Upper lobe of right lung (tissue), 1 donor: ENCODE results near the gene ACP6. TPM values are rescaled to one million over a fixed set of nuclear protein-coding genes. Genes with fewer than 3 reads are reported as not detected.

Experiments
- ATAC-seq: fragments of 200-7000 bp; cut with Tn5 transposase; one replicate; pipeline ENCODE4 v1.9.1; 2020; ENCODE audit warnings: mild to moderate bottlenecking, moderate library complexity
- DNase-seq: peaks from one replicate; pipeline ENCODE4 v3.0.0-alpha.2; 2020
- H3K27ac ChIP-seq: fragments of 200-600 bp; one replicate; pipeline ENCODE4 v1.8.0; 2022
- H3K27me3 ChIP-seq: fragments of 200-600 bp; one replicate; pipeline ENCODE4 v1.8.0; 2022; ENCODE audit warnings: mild to moderate bottlenecking
- H3K36me3 ChIP-seq: fragments of 200-600 bp; one replicate; pipeline ENCODE4 v1.8.0; 2022
- H3K4me1 ChIP-seq: fragments of 200-600 bp; one replicate; pipeline ENCODE4 v1.8.0; 2022
- H3K4me3 ChIP-seq: fragments of 200-600 bp; one replicate; pipeline ENCODE4 v1.8.0; 2022; ENCODE audit warnings: mild to moderate bottlenecking
- H3K9me3 ChIP-seq: fragments of 200-600 bp; one replicate; pipeline ENCODE4 v1.8.0; 2022
- intact Hi-C: fragments of 100-400 bp; cut with DNase I; formaldehyde crosslinking; loops from one replicate; pipeline ENCODE4 v1.11.0; 2022
- total RNA-seq: library from RNA; stranded (reverse); fragmentation: NEBNext Ultra II Directional; extraction: Animal tissue kit (Norgen Biotek cat#: 25700); gene quantifications from one replicate; pipeline ENCODE4 v1.2.1, GENCODE V29; 2021
- TF ChIP-seq, protein P1 (sequence below): fragments of 200-600 bp; IDR thresholded peaks from one replicate; pipeline ENCODE4 v1.8.0; 2022; ENCODE audit warnings: antibody characterized with exemption
- donor health status: DM: no; HTN: yes; CAD: no; lungs with severe emphysema.

Gene ACP6
- total RNA-seq, 1 donor from 2014 or later, result 15.8 TPM

DNA sequence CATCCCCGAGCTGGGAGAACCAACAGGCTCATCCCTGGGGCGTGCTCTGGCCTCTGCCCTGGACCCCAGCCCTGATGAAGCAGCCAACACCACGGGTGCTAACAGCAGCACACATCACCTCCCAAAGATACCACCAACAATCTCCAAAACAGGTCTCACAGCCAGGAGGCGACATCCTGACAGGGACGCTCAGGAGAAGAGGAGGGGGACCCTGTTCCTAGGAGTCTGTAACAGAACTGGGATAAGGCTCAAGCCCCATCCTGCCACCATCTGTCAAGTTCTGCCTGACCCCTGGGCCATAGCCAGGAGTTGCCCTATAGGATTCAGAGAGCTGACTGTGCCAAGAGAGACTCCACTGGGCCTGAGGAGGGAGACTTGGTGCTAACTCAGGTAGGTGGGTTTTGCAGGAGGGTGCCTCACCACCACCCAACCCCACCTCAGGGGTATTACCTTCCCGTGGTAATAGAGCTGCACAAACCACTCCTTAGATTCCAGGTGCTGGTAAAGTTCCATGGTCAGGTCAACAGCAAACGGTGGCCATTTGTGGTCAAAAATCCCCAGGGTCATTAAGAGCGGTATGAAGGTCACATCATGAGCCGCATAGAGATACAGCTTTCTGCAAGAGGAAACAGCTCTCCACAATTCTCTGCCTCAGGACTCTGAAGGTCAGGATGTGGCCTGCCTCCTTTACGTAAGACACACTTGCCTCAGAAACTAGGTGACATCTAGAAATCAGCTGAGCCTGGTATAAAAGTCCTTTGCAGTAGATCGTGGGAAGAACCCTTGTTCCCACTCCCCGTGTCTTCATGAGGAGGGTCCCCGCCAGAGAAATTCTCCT, 22.3 kb downstream of the ACP6 start:
- ATAC-seq (peak; percentile 34), DNase-seq (no peak)
- TF ChIP-seq, protein P1, sequence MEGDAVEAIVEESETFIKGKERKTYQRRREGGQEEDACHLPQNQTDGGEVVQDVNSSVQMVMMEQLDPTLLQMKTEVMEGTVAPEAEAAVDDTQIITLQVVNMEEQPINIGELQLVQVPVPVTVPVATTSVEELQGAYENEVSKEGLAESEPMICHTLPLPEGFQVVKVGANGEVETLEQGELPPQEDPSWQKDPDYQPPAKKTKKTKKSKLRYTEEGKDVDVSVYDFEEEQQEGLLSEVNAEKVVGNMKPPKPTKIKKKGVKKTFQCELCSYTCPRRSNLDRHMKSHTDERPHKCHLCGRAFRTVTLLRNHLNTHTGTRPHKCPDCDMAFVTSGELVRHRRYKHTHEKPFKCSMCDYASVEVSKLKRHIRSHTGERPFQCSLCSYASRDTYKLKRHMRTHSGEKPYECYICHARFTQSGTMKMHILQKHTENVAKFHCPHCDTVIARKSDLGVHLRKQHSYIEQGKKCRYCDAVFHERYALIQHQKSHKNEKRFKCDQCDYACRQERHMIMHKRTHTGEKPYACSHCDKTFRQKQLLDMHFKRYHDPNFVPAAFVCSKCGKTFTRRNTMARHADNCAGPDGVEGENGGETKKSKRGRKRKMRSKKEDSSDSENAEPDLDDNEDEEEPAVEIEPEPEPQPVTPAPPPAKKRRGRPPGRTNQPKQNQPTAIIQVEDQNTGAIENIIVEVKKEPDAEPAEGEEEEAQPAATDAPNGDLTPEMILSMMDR, result no peak
- Histone ChIP-seq H3K4me1 (no peaks in the 10 kb centered on the region), H3K4me3 (no peak overlapping the region), H3K27me3 (no peaks in the 10 kb centered on the region), H3K27ac (peak overlapping the region; percentile 37), H3K36me3 (peaks cover 51% of the 10 kb centered on the region), H3K9me3 (no peaks in the 10 kb centered on the region)
- intact Hi-C loops, result loop anchor here (10.0 kb wide), 1 partner anchor 247 kb away; no protein-coding TSS in a partner anchor

DNA sequence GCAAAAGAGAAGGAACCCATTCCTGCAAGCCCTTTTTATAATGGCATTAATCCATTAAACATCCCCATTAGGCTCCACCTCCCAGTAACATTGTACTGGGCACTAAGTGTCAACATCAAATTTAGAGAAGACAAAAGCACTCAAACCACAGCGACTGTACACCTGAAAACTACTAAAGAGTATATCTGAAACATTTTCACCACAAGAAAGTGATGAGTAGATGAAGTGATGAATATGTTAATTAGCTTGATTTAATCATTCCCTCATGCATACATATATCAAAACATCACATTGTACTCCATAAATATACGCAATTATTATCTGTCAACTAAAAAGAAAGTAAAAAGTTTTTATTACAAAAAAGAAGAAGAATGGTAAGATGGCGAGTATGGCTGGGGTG, 26.4 kb downstream of the ACP6 start:
- no peaks in the 10 kb centered on the region for H3K4me1 ChIP-seq
- intact Hi-C loops, result loop anchor here (10.0 kb wide), 1 partner anchor 251 kb away; no protein-coding TSS in a partner anchor
- no peak overlapping the region for H3K27ac ChIP-seq
- no peaks in the 10 kb centered on the region for H3K9me3 ChIP-seq
- DNase-seq (no peak), ATAC-seq (no peak)
- H3K27me3 ChIP-seq, result no peaks in the 10 kb centered on the region
- H3K36me3 ChIP-seq, result peaks cover 24% of the 10 kb centered on the region
- no peak overlapping the region for H3K4me3 ChIP-seq
- TF ChIP-seq, protein P1, result no peak

- H3K27ac ChIP-seq, result no peak overlapping the region
- no peaks in the 10 kb centered on the region for H3K27me3 ChIP-seq
- TF ChIP-seq, protein P1, result peak; percentile 89
- intact Hi-C loops, result loop anchor here (10.0 kb wide), 1 partner anchor 253 kb away; no protein-coding TSS in a partner anchor
- no peaks in the 10 kb centered on the region for H3K4me1 ChIP-seq
- H3K4me3 ChIP-seq, result no peak overlapping the region
- no peaks in the 10 kb centered on the region for H3K9me3 ChIP-seq
- ATAC-seq, result peak; percentile 80
- no peak for DNase-seq
- H3K36me3 ChIP-seq, result peaks cover 23% of the 10 kb centered on the region
Observed at GRCh38 chr1:147641695-147642592, 28.4 kb downstream of the ACP6 start.

DNA sequence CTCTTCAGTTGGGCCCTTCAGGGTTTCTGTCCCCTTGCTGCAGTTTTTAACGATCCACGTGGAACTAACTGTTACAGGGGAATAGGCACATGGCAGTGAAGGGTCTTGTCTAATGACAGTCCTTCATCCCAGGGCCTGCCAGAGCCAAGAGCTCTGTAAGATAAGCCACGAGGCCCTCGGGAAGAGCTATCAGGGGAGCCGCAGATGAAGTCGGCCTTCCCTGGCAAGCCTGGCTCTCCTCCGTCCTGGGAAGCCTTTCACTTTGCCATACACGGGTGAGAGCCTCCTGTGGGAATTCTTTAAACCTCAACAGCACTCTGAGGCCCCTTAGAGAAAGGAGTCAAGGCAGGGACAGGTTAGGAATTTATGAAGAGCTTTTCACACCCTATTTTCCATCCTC, 29.0 kb downstream of the ACP6 start:
- ATAC-seq (no peak), DNase-seq (no peak)
- H3K4me3 ChIP-seq, result no peak overlapping the region
- H3K27me3 ChIP-seq, result no peaks in the 10 kb centered on the region
- TF ChIP-seq, protein P1, result no peak
- no peaks in the 10 kb centered on the region for H3K9me3 ChIP-seq
- intact Hi-C loops, result loop anchor here (10.0 kb wide), 1 partner anchor 254 kb away; no protein-coding TSS in a partner anchor
- no peaks in the 10 kb centered on the region for H3K4me1 ChIP-seq
- H3K27ac ChIP-seq, result no peak overlapping the region
- H3K36me3 ChIP-seq, result peaks cover 16% of the 10 kb centered on the region

- intact Hi-C loops, result loop anchor here (10.0 kb wide), 1 partner anchor 254 kb away; no protein-coding TSS in a partner anchor
- Histone ChIP-seq H3K27me3 (no peaks in the 10 kb centered on the region), H3K4me3 (no peak overlapping the region), H3K27ac (no peak overlapping the region), H3K4me1 (no peaks in the 10 kb centered on the region), H3K36me3 (peaks cover 15% of the 10 kb centered on the region), H3K9me3 (no peaks in the 10 kb centered on the region)
- DNase-seq (peak; percentile 82), ATAC-seq (peak; percentile 97)
- TF ChIP-seq, protein P1, result peak; percentile 89
Observed at GRCh38 chr1:147640553-147641165, 29.7 kb downstream of the ACP6 start.
